AG04450 (cell line): ENCODE results near the gene CCDC12. TPM values are rescaled to one million over a fixed set of nuclear protein-coding genes. Genes with fewer than 3 reads are reported as not detected.

Experiments used
- CTCF ChIA-PET: fragments of 300-600, 350-600 bp; formaldehyde crosslinking; extraction: SDS; loops from one replicate; lab custom pipeline; 2022; ENCODE audit warnings: antibody characterized with exemption, inconsistent platforms; lab: Charles Lee
- POLR2A ChIA-PET: fragments of 350-600 bp; formaldehyde crosslinking; extraction: SDS; loops from one replicate; lab custom pipeline; 2021; ENCODE audit warnings: antibody characterized with exemption, inconsistent platforms; lab: Yijun Ruan, JAX
- DNase-seq: peaks from one replicate; pipeline ENCODE4 v3.0.0-alpha.2; 2011; ENCODE audit warnings: low read depth, low spot score
- H3K27ac ChIP-seq: one replicate; pipeline ENCODE4 v1.5.1; 2012; ENCODE audit warnings: low read depth, low read length, control low read depth
- H3K27me3 ChIP-seq: one replicate; pipeline ENCODE4 v1.6.0; 2012; ENCODE audit warnings: low read length; ENCODE audit not compliant: control insufficient read depth, insufficient read depth
- H3K4me3 ChIP-seq: 2 replicates; pipeline ENCODE4 v1.5.1; 2011; ENCODE audit warnings: mild to moderate bottlenecking, low read depth, low read length, control low read depth
- H3K9me3 ChIP-seq: 2 replicates; pipeline ENCODE4 v1.5.1; 2012; ENCODE audit warnings: low read length; ENCODE audit not compliant: control insufficient read depth, insufficient read depth
- CTCF ChIP-seq: IDR thresholded peaks from 2 replicates; pipeline ENCODE4 v1.5.1; 2011; ENCODE audit warnings: low read depth, low read length, control low read depth, inconsistent platforms
- polyA plus RNA-seq: library from polyadenylated mRNA; depleted of rRNA; stranded (reverse); fragments of >200 nt; gene quantifications from 2 replicates; pipeline ENCODE4 v1.2.3, GENCODE V29; 2011

CCDC12 gene
- polyA plus RNA-seq, 1 experiment = 18.3 TPM

GRCh38 chr3:47019201-47019600, 42.7 kb upstream of the CCDC12 start:
- CTCF ChIA-PET = interaction anchor here (1.0 kb wide), 1 partner anchor 305 kb away, joined by 3 read pairs; no protein-coding TSS in a partner anchor
- no peak overlapping the region for H3K4me3 ChIP-seq
- no peaks in the 10 kb centered on the region for H3K27me3 ChIP-seq
- no peak for TF ChIP-seq CTCF
- no peaks in the 10 kb centered on the region for H3K9me3 ChIP-seq
- POLR2A ChIA-PET = no interaction called here
- DNase-seq = no peak
- no peak overlapping the region for H3K27ac ChIP-seq

- no peak for DNase-seq
- CTCF ChIA-PET = interaction anchor here (0.8 to 1.0 kb wide), 2 partner anchors 145 to 306 kb away, joined by 3 read pairs; partner anchors contain the start of gene SETD2
- Histone ChIP-seq H3K27ac (no peak overlapping the region), H3K27me3 (no peaks in the 10 kb centered on the region), H3K4me3 (no peak overlapping the region), H3K9me3 (no peaks in the 10 kb centered on the region)
- TF ChIP-seq CTCF = no peak
- POLR2A ChIA-PET = no interaction called here
Measured at GRCh38 chr3:47018269-47018611, 41.7 kb upstream of the CCDC12 start.

- ChIA-PET POLR2A (no interaction called here), CTCF (interaction anchor here (0.8 kb wide), 1 partner anchor 146 kb away, joined by 3 read pairs; the partner anchor contains the start of gene SETD2)
- no peaks in the 10 kb centered on the region for H3K27me3 ChIP-seq
- no peak overlapping the region for H3K4me3 ChIP-seq
- H3K9me3 ChIP-seq = no peaks in the 10 kb centered on the region
- no peak for TF ChIP-seq CTCF
- peak overlapping the region; percentile 65 for H3K27ac ChIP-seq
- no peak for DNase-seq
Measured at GRCh38 chr3:47017504-47018268, 41.1 kb upstream of the CCDC12 start.

GRCh38 chr3:47016934-47017435, 40.4 kb upstream of the CCDC12 start:
- ChIA-PET CTCF (interaction anchor here (0.6 kb wide), 1 partner anchor 12 kb away, joined by 4 read pairs; no protein-coding TSS in a partner anchor), POLR2A (interaction anchor here (0.5 kb wide), 1 partner anchor 154 kb away, joined by 7 read pairs; no protein-coding TSS in a partner anchor)
- H3K27me3 ChIP-seq = no peaks in the 10 kb centered on the region
- no peaks in the 10 kb centered on the region for H3K9me3 ChIP-seq
- no peak overlapping the region for H3K4me3 ChIP-seq
- H3K27ac ChIP-seq = peak overlapping the region; percentile 67
- DNase-seq = peak; percentile 38
- TF ChIP-seq CTCF = no peak
